GM18907 (cell line): ENCODE results near the gene MARS1.
A peak's percentile ranks its signal among the peaks of the same experiment; 100 is the strongest.

Experiments used
- ATAC-seq: cut with Tn5 transposase; IDR thresholded peaks from one replicate; pipeline ENCODE4 v1.9.1; 2021; ENCODE audit warnings: mild to moderate bottlenecking, moderate library complexity; ENCODE audit not compliant: unreplicated experiment

MARS1 gene

GRCh38 chr12:57526477-57527126, 38.7 kb downstream of the MARS1 start:
- ATAC-seq = no peak

GRCh38 chr12:57527184-57527583, 39.3 kb downstream of the MARS1 start:
- ATAC-seq = no peak

GRCh38 chr12:57528176-57528575, 40.3 kb downstream of the MARS1 start:
- ATAC-seq = no peak

- no peak for ATAC-seq
Observed at GRCh38 chr12:57528831-57529555, 41.1 kb downstream of the MARS1 start.

- no peak for ATAC-seq
Observed at GRCh38 chr12:57529831-57530230, 42.0 kb downstream of the MARS1 start.

GRCh38 chr12:57530396-57531142, 42.7 kb downstream of the MARS1 start:
- no peak for ATAC-seq

GRCh38 chr12:57531836-57532235, 44.0 kb downstream of the MARS1 start:
- ATAC-seq = no peak

- ATAC-seq = no peak
Observed at GRCh38 chr12:57533108-57533507, 45.2 kb downstream of the MARS1 start.

- ATAC-seq = no peak
Observed at GRCh38 chr12:57534250-57534649, 46.4 kb downstream of the MARS1 start.

GRCh38 chr12:57534991-57535543, 47.2 kb downstream of the MARS1 start:
- ATAC-seq = no peak

- ATAC-seq = no peak
Observed at GRCh38 chr12:57535764-57536596, 48.1 kb downstream of the MARS1 start.

GRCh38 chr12:57536597-57536942, 48.7 kb downstream of the MARS1 start:
- no peak for ATAC-seq

- ATAC-seq = no peak
Observed at GRCh38 chr12:57539134-57539768, 51.4 kb downstream of the MARS1 start.

- no peak for ATAC-seq
Observed at GRCh38 chr12:57541001-57541400, 53.1 kb downstream of the MARS1 start.

- ATAC-seq = no peak
Observed at GRCh38 chr12:57541717-57542116, 53.8 kb downstream of the MARS1 start.

- no peak for ATAC-seq
Observed at GRCh38 chr12:57543581-57543980, 55.7 kb downstream of the MARS1 start.

GRCh38 chr12:57545809-57546437, 58.1 kb downstream of the MARS1 start:
- ATAC-seq = no peak

GRCh38 chr12:57546438-57547287, 58.8 kb downstream of the MARS1 start, which contains the start of gene DCTN2:
Gene DCTN2 (minus strand): TSS chr12:57547192. CDS start chr12:57547063, 129 bp downstream.
- peak; percentile 98 for ATAC-seq
